Common myeloid progenitor, CD34-positive (primary cell): ENCODE measurements around the gene NOBOX.
"Not testable (repeated sequence)": the region's sequence is repeated elsewhere in the genome, so short reads cannot be mapped to it uniquely, and the experiment has no call there.

Source experiments
- CTCF ChIA-PET: fragments of 350-600 bp; sonication (Branson Sonifier 250); formaldehyde crosslinking; loops from one replicate; lab custom pipeline; 2021; ENCODE audit warnings: antibody characterized with exemption; lab: Charles Lee
- POLR2A ChIA-PET: fragments of 350-600 bp; sonication (Branson Sonifier 250); formaldehyde crosslinking; loops from one replicate; lab custom pipeline; 2021; ENCODE audit warnings: antibody characterized with exemption; lab: Charles Lee
- DNase-seq, 3 donors: peaks; one replicate each; pipeline versions ENCODE4 v3.0.0 to v3.0.0-alpha.2; 2013
- H3K27ac ChIP-seq, 2 experiments: 1 replicate in 1 of 2; 2 replicates in 1 of 2; pipeline ENCODE4 v1.7.0; 2013; ENCODE audit warnings: inconsistent platforms in 2 of 2, low read length in 2 of 2, mild to moderate bottlenecking in 2 of 2, low read depth in 1 of 2, moderate library complexity in 1 of 2; ENCODE audit not compliant: severe bottlenecking in 2 of 2, insufficient read depth in 1 of 2, poor library complexity in 1 of 2
- H3K27me3 ChIP-seq, 5 experiments: replicated peaks in 2 of 5; 1 replicate in 3 of 5; 2 replicates in 2 of 5; pipeline versions ENCODE4 v1.6.1 to v1.7.0; 2013; ENCODE audit warnings: low read length in 4 of 5, mild to moderate bottlenecking in 2 of 5, moderate library complexity in 2 of 5, inconsistent platforms in 1 of 5; ENCODE audit not compliant: insufficient read depth in 5 of 5, control insufficient read depth in 4 of 5
- H3K36me3 ChIP-seq, 4 experiments: 1 replicate in 2 of 4; 2 replicates in 2 of 4; pipeline versions ENCODE4 v1.6.1 to v1.7.0; 2013; ENCODE audit warnings: low read length in 3 of 4, control low read depth in 1 of 4, mild to moderate bottlenecking in 1 of 4; ENCODE audit not compliant: control insufficient read depth in 4 of 4, insufficient read depth in 4 of 4
- H3K4me1 ChIP-seq, 4 experiments: 1 replicate in 3 of 4; 2 replicates in 1 of 4; pipeline versions ENCODE4 v1.6.1 to v1.7.1; 2013; ENCODE audit warnings: low read length in 3 of 4, mild to moderate bottlenecking in 3 of 4, control low read depth in 1 of 4, inconsistent platforms in 1 of 4, moderate library complexity in 1 of 4; ENCODE audit not compliant: control insufficient read depth in 4 of 4, insufficient read depth in 4 of 4; ENCODE audit errors: control extremely low read depth in 1 of 4
- H3K4me3 ChIP-seq, 7 experiments: 1 replicate in 4 of 7; 2 replicates in 3 of 7; pipeline versions ENCODE4 v1.5.1 to v1.7.0; 2013; ENCODE audit warnings: mild to moderate bottlenecking in 7 of 7, low read length in 6 of 7, moderate library complexity in 6 of 7, inconsistent platforms in 2 of 7, low read depth in 2 of 7, control low read depth in 1 of 7; ENCODE audit not compliant: insufficient read depth in 4 of 7, control insufficient read depth in 1 of 7; ENCODE audit errors: extremely low read depth in 1 of 7
- H3K9me3 ChIP-seq, 5 experiments: 1 replicate in 4 of 5; 2 replicates in 1 of 5; pipeline versions ENCODE4 v1.6.1 to v1.7.1; 2013; ENCODE audit warnings: low read length in 4 of 5, mild to moderate bottlenecking in 2 of 5, inconsistent platforms in 1 of 5, low read depth in 1 of 5, moderate library complexity in 1 of 5; ENCODE audit not compliant: control insufficient read depth in 4 of 5, insufficient read depth in 2 of 5; ENCODE audit errors: control extremely low read depth in 1 of 5
- WGBS: methylation state at CpG from one replicate; pipeline ENCODE4 v1.1.5; 2013; ENCODE audit not compliant: insufficient coverage; 5-methylcytosine and 5-hydroxymethylcytosine counted together

Gene NOBOX

GRCh38 chr7:144384555-144385245 lies 18.8 kb downstream of the NOBOX start:
- H3K27me3 ChIP-seq = no peaks in the 10 kb centered on the region
- H3K4me3 ChIP-seq = no peak overlapping the region
- peak in 2 of 3 donors; percentile 16 to 17 for DNase-seq
- H3K4me1 ChIP-seq = peaks cover 0 to 3% (median 0%) of the 10 kb centered on the region in 4 experiments
- ChIA-PET POLR2A (no interaction called here), CTCF (interaction anchor here (1.1 kb wide), 2 partner anchors 9 to 52 kb away, joined by 4 to 5 read pairs; no protein-coding TSS in a partner anchor)
- H3K36me3 ChIP-seq = peaks cover 0 to 2% (median 0%) of the 10 kb centered on the region in 4 experiments
- H3K27ac ChIP-seq = no peak overlapping the region
- WGBS = 98% methylated on average over 8 of the region's 12 CpGs
- H3K9me3 ChIP-seq = no peaks in the 10 kb centered on the region

- WGBS = 87% methylated on average over 3 of the region's 4 CpGs
- Histone ChIP-seq H3K4me3 (no peak overlapping the region), H3K27me3 (no peaks in the 10 kb centered on the region), H3K27ac (no peak overlapping the region), H3K9me3 (no peaks in the 10 kb centered on the region), H3K4me1 (peaks cover 0 to 3% (median 0%) of the 10 kb centered on the region in 4 experiments), H3K36me3 (peaks cover 0 to 2% (median 0%) of the 10 kb centered on the region in 4 experiments)
- CTCF ChIA-PET = interaction anchor here (1.1 kb wide), 1 partner anchor 53 kb away, joined by 4 read pairs; no protein-coding TSS in a partner anchor
- POLR2A ChIA-PET = no interaction called here
- DNase-seq = no peak
Observed at GRCh38 chr7:144384071-144384470, 19.4 kb downstream of the NOBOX start.

- peaks cover 0 to 3% (median 1%) of the 10 kb centered on the region in 4 experiments for H3K4me1 ChIP-seq
- H3K36me3 ChIP-seq = peaks cover 0 to 7% (median 2%) of the 10 kb centered on the region in 4 experiments
- CTCF ChIA-PET = interaction anchor here (1.4 kb wide), 1 partner anchor 12 kb away, joined by 4 read pairs; no protein-coding TSS in a partner anchor
- no peak for DNase-seq
- no peak overlapping the region for H3K27ac ChIP-seq
- H3K4me3 ChIP-seq = no peak overlapping the region
- WGBS = 97% methylated on average over 10 of the region's 11 CpGs
- no peaks in the 10 kb centered on the region for H3K27me3 ChIP-seq
- POLR2A ChIA-PET = no interaction called here
- H3K9me3 ChIP-seq = no peaks in the 10 kb centered on the region
Observed at GRCh38 chr7:144379776-144380384, 23.6 kb downstream of the NOBOX start.

GRCh38 chr7:144378651-144379050 lies 24.8 kb downstream of the NOBOX start:
- H3K4me3 ChIP-seq = no peak overlapping the region
- ChIA-PET POLR2A (no interaction called here), CTCF (no interaction called here)
- H3K4me1 ChIP-seq = peaks cover 0 to 2% (median 0%) of the 10 kb centered on the region in 4 experiments
- no peaks in the 10 kb centered on the region for H3K27me3 ChIP-seq
- H3K9me3 ChIP-seq = no peaks in the 10 kb centered on the region
- 71% methylated on average over 4 of the region's 9 CpGs for WGBS
- H3K27ac ChIP-seq = no peak overlapping the region
- peak in 2 of 3 donors; percentile 35 to 54 for DNase-seq
- peaks cover 0 to 7% (median 2%) of the 10 kb centered on the region in 4 experiments for H3K36me3 ChIP-seq

GRCh38 chr7:144369221-144369620 lies 34.3 kb downstream of the NOBOX start:
- DNase-seq, H3K36me3 ChIP-seq, CTCF ChIA-PET, H3K27me3 ChIP-seq, H3K9me3 ChIP-seq, POLR2A ChIA-PET, H3K4me1 ChIP-seq, H3K27ac ChIP-seq, H3K4me3 ChIP-seq: not testable (repeated sequence)
- WGBS = no CpG with 5 or more reads among the region's 7 CpGs

- H3K4me1 ChIP-seq, CTCF ChIA-PET: not testable (repeated sequence)
- no CpG with 5 or more reads among the region's 9 CpGs for WGBS
Observed at GRCh38 chr7:144367250-144367649, 36.2 kb downstream of the NOBOX start.

GRCh38 chr7:144365523-144365922 lies 38.0 kb downstream of the NOBOX start:
- DNase-seq, H3K4me1 ChIP-seq, H3K27ac ChIP-seq, H3K27me3 ChIP-seq, POLR2A ChIA-PET, H3K9me3 ChIP-seq, H3K4me3 ChIP-seq, CTCF ChIA-PET, H3K36me3 ChIP-seq: not testable (repeated sequence)
- WGBS = no CpG with 5 or more reads among the region's 6 CpGs

More at GRCh38 chr7:144367250-144367649, 36.2 kb downstream of the NOBOX start:
- POLR2A ChIA-PET, H3K27ac ChIP-seq, DNase-seq, H3K27me3 ChIP-seq, H3K9me3 ChIP-seq, H3K4me3 ChIP-seq, H3K36me3 ChIP-seq: not testable (repeated sequence)
